Neural progenitor cell (in vitro differentiated cells): Measurements from ENCODE around the gene MMP28. TPM values are rescaled to one million over a fixed set of nuclear protein-coding genes. Genes with fewer than 3 reads are reported as not detected.

Source experiments
- DNase-seq: peaks from one replicate; pipeline ENCODE4 v3.0.0-alpha.2; 2016; ENCODE audit warnings: low spot score
- H2AFZ ChIP-seq: fragments of 200-600 bp; sonication (generic); replicated peaks from 2 replicates; pipeline ENCODE4 v1.6.1; 2016; ENCODE audit warnings: antibody characterized with exemption
- H3F3A ChIP-seq: fragments of 200-600 bp; sonication (generic); 2 replicates; pipeline ENCODE4 v1.6.1; 2016; ENCODE audit warnings: antibody characterized with exemption, low read depth
- H3K27ac ChIP-seq: fragments of 200-600 bp; sonication (generic); 2 replicates; pipeline ENCODE4 v1.5.1; 2016; ENCODE audit warnings: mild to moderate bottlenecking
- H3K27me3 ChIP-seq: fragments of 200-600 bp; sonication (generic); 2 replicates; pipeline ENCODE4 v1.6.1; 2016; ENCODE audit warnings: mild to moderate bottlenecking, moderate library complexity
- H3K36me3 ChIP-seq: fragments of 200-600 bp; sonication (generic); 2 replicates; pipeline ENCODE4 v1.5.1; 2016
- H3K4me1 ChIP-seq: fragments of 200-600 bp; sonication (generic); 2 replicates; pipeline ENCODE4 v1.6.1; 2016; ENCODE audit warnings: mixed run types
- H3K4me2 ChIP-seq: fragments of 200-600 bp; sonication (generic); 2 replicates; pipeline ENCODE4 v1.6.1; 2016
- H3K4me3 ChIP-seq: fragments of 200-600 bp; sonication (generic); 2 replicates; pipeline ENCODE4 v1.5.1; 2016
- H3K79me2 ChIP-seq: fragments of 200-600 bp; sonication (generic); 2 replicates; pipeline ENCODE4 v1.6.1; 2016; ENCODE audit warnings: low read depth
- H3K9ac ChIP-seq: fragments of 200-600 bp; sonication (generic); 2 replicates; pipeline ENCODE4 v1.6.1; 2016
- H3K9me3 ChIP-seq: fragments of 200-600 bp; sonication (generic); 2 replicates; pipeline ENCODE4 v1.5.1; 2016; ENCODE audit warnings: low read depth
- H4K20me1 ChIP-seq: fragments of 200-600 bp; sonication (generic); 2 replicates; pipeline ENCODE4 v1.6.1; 2016; ENCODE audit warnings: low read depth
- H3K27ac Mint-ChIP-seq: 3 replicates; pipeline ENCODE4 v1.8.0; 2021; ENCODE audit warnings: mixed read lengths
- H3K27me3 Mint-ChIP-seq: 2 replicates; pipeline ENCODE4 v1.8.0; 2022; ENCODE audit warnings: low read depth, mild to moderate bottlenecking, inconsistent platforms, moderate library complexity, mixed read lengths; ENCODE audit not compliant: insufficient read depth
- H3K36me3 Mint-ChIP-seq: 3 replicates; pipeline ENCODE4 v1.8.0; 2021; ENCODE audit warnings: mixed read lengths
- H3K4me1 Mint-ChIP-seq: 3 replicates; pipeline ENCODE4 v1.8.0; 2021; ENCODE audit warnings: mixed read lengths
- H3K4me3 Mint-ChIP-seq: 3 replicates; pipeline ENCODE4 v1.8.0; 2021; ENCODE audit warnings: mild to moderate bottlenecking, moderate library complexity, mixed read lengths
- H3K9me3 Mint-ChIP-seq: 3 replicates; pipeline ENCODE4 v1.8.0; 2020; ENCODE audit warnings: mixed read lengths
- CTCF ChIP-seq: fragments of 200-600 bp; sonication (generic); IDR thresholded peaks from 2 replicates; pipeline ENCODE4 v1.5.1; 2017; ENCODE audit warnings: antibody characterized with exemption, mild to moderate bottlenecking
- EZH2 ChIP-seq: fragments of 200-600 bp; sonication (generic); IDR thresholded peaks from 2 replicates; pipeline ENCODE4 v1.6.1; 2017; ENCODE audit warnings: antibody characterized with exemption, mild to moderate bottlenecking, moderate library complexity
- EZH2phosphoT487 ChIP-seq: fragments of 200-600 bp; sonication (generic); IDR thresholded peaks from 2 replicates; pipeline ENCODE4 v1.6.1; 2017; ENCODE audit warnings: antibody characterized with exemption
- total RNA-seq: library from RNA; depleted of rRNA; stranded (reverse); fragments of >200 nt; gene quantifications from 2 replicates; pipeline ENCODE4 v1.2.3, GENCODE V29; 2015; ENCODE audit warnings: low replicate concordance

MMP28 gene
- total RNA-seq, 1 donor from 2014 or later = not detected

GRCh38 chr17:35750526-35751395, 44.7 kb downstream of the MMP28 start:
- Histone ChIP-seq H3K27me3 (peaks cover 27% of the 10 kb centered on the region), H3K4me1 (no peaks in the 10 kb centered on the region), H3K9me3 (no peaks in the 10 kb centered on the region), H3K79me2 (no peaks in the 10 kb centered on the region), H3K36me3 (no peaks in the 10 kb centered on the region), H3F3A (no peaks in the 10 kb centered on the region), H2AFZ (peak overlapping the region; percentile 85), H3K9ac (no peak overlapping the region), H3K27ac (no peak overlapping the region), H4K20me1 (no peaks in the 10 kb centered on the region), H3K4me3 (peak overlapping the region; percentile 34), H3K4me2 (peak overlapping the region; percentile 73)
- Mint-ChIP-seq H3K9me3 (no peaks in the 10 kb centered on the region), H3K4me1 (peaks cover 19% of the 10 kb centered on the region), H3K36me3 (no peaks in the 10 kb centered on the region), H3K27me3 (peaks cover 22% of the 10 kb centered on the region), H3K4me3 (peak overlapping the region; percentile 56), H3K27ac (no peak overlapping the region)
- TF ChIP-seq EZH2 (no peak), EZH2phosphoT487 (no peak), CTCF (no peak)
- no peak for DNase-seq

GRCh38 chr17:35749560-35750412, 45.7 kb downstream of the MMP28 start:
- no peaks in the 10 kb centered on the region for H3K36me3 Mint-ChIP-seq
- H3K9ac ChIP-seq = no peak overlapping the region
- H3K4me1 Mint-ChIP-seq = peaks cover 19% of the 10 kb centered on the region
- peaks cover 22% of the 10 kb centered on the region for H3K27me3 Mint-ChIP-seq
- no peaks in the 10 kb centered on the region for H3K9me3 ChIP-seq
- peaks cover 27% of the 10 kb centered on the region for H3K27me3 ChIP-seq
- TF ChIP-seq EZH2 (no peak), CTCF (peak; percentile 5), EZH2phosphoT487 (no peak)
- H3K4me3 Mint-ChIP-seq = peak overlapping the region; percentile 38
- H3K4me3 ChIP-seq = peak overlapping the region; percentile 34
- no peaks in the 10 kb centered on the region for H3F3A ChIP-seq
- DNase-seq = peak; percentile 47
- H3K4me2 ChIP-seq = peak overlapping the region; percentile 73
- H3K27ac Mint-ChIP-seq = no peak overlapping the region
- peak overlapping the region; percentile 85 for H2AFZ ChIP-seq
- H3K36me3 ChIP-seq = no peaks in the 10 kb centered on the region
- H3K9me3 Mint-ChIP-seq = no peaks in the 10 kb centered on the region
- no peaks in the 10 kb centered on the region for H4K20me1 ChIP-seq
- no peaks in the 10 kb centered on the region for H3K4me1 ChIP-seq
- no peaks in the 10 kb centered on the region for H3K79me2 ChIP-seq
- H3K27ac ChIP-seq = no peak overlapping the region

GRCh38 chr17:35748979-35749378, 46.5 kb downstream of the MMP28 start:
- H3K4me1 Mint-ChIP-seq = peaks cover 19% of the 10 kb centered on the region
- Histone ChIP-seq H3K4me2 (no peak overlapping the region), H2AFZ (no peak overlapping the region), H3K9me3 (no peaks in the 10 kb centered on the region), H3K9ac (no peak overlapping the region), H3K36me3 (no peaks in the 10 kb centered on the region), H3K4me1 (no peaks in the 10 kb centered on the region), H3K79me2 (no peaks in the 10 kb centered on the region), H3K4me3 (no peak overlapping the region), H3F3A (no peaks in the 10 kb centered on the region), H3K27me3 (peaks cover 27% of the 10 kb centered on the region), H3K27ac (no peak overlapping the region), H4K20me1 (peaks cover 6% of the 10 kb centered on the region)
- TF ChIP-seq EZH2 = no peak
- no peak for TF ChIP-seq EZH2phosphoT487
- TF ChIP-seq CTCF = no peak
- no peaks in the 10 kb centered on the region for H3K36me3 Mint-ChIP-seq
- peaks cover 22% of the 10 kb centered on the region for H3K27me3 Mint-ChIP-seq
- H3K9me3 Mint-ChIP-seq = no peaks in the 10 kb centered on the region
- no peak overlapping the region for H3K4me3 Mint-ChIP-seq
- H3K27ac Mint-ChIP-seq = no peak overlapping the region
- no peak for DNase-seq
